Activated T-helper 9 cell treated with anti-CD3 and anti-CD28 coated beads, Interleukin-2, amount 50 U/mL, for 16 hours (primary cell): ENCODE measurements around the gene GRID1.

ENCODE experiments used
- DNase-seq: peaks from one replicate; pipeline ENCODE4 v3.0.0-alpha.2; 2020; ENCODE audit warnings: low read depth

Gene GRID1

GRCh38 chr10:85596389-85596788, 770.2 kb downstream of the GRID1 start:
- no peak for DNase-seq

GRCh38 chr10:85594239-85594638, 772.4 kb downstream of the GRID1 start:
- no peak for DNase-seq

GRCh38 chr10:85593226-85593772, 773.3 kb downstream of the GRID1 start:
- no peak for DNase-seq

- DNase-seq = no peak
Measured at GRCh38 chr10:85581371-85581770, 785.2 kb downstream of the GRID1 start.

GRCh38 chr10:85580585-85580984, 786.0 kb downstream of the GRID1 start:
- no peak for DNase-seq

GRCh38 chr10:85578860-85579259, 787.7 kb downstream of the GRID1 start:
- no peak for DNase-seq

- no peak for DNase-seq
Measured at GRCh38 chr10:85575441-85575840, 791.2 kb downstream of the GRID1 start.

- no peak for DNase-seq
Measured at GRCh38 chr10:85570871-85571270, 795.7 kb downstream of the GRID1 start.

- no peak for DNase-seq
Measured at GRCh38 chr10:85565381-85565780, 801.2 kb downstream of the GRID1 start.

GRCh38 chr10:85558533-85558932, 808.1 kb downstream of the GRID1 start:
- no peak for DNase-seq

GRCh38 chr10:85557706-85558105, 808.9 kb downstream of the GRID1 start:
- DNase-seq = no peak

- no peak for DNase-seq
Measured at GRCh38 chr10:85557077-85557476, 809.5 kb downstream of the GRID1 start.
